DMS 273 treated with DMSO at 0.1 percent for 48 hours (cell line): Measurements from ENCODE around the gene GPC6.

Source experiments
- DNase-seq: peaks from one replicate; lab custom pipeline; 2025; lab: John Stamatoyannopoulos, UW

GPC6 gene

GRCh38 chr13:93775507-93776108 lies 549.0 kb downstream of the GPC6 start:
- DNase-seq, result no peak

- no peak for DNase-seq
Measured at GRCh38 chr13:93776936-93777335, 550.3 kb downstream of the GPC6 start.

- DNase-seq, result no peak
Measured at GRCh38 chr13:93777504-93777903, 550.9 kb downstream of the GPC6 start.

- DNase-seq, result no peak
Measured at GRCh38 chr13:93778548-93778947, 551.9 kb downstream of the GPC6 start.

- no peak for DNase-seq
Measured at GRCh38 chr13:93784191-93784590, 557.6 kb downstream of the GPC6 start.

GRCh38 chr13:93786846-93787489 lies 560.4 kb downstream of the GPC6 start:
- DNase-seq, result no peak

GRCh38 chr13:93788456-93788855 lies 561.8 kb downstream of the GPC6 start:
- no peak for DNase-seq

GRCh38 chr13:93789058-93789457 lies 562.5 kb downstream of the GPC6 start:
- DNase-seq, result no peak

- no peak for DNase-seq
Measured at GRCh38 chr13:93794197-93794885, 567.7 kb downstream of the GPC6 start.

- DNase-seq, result no peak
Measured at GRCh38 chr13:93797463-93797862, 570.9 kb downstream of the GPC6 start.

- DNase-seq, result no peak
Measured at GRCh38 chr13:93800342-93800741, 573.7 kb downstream of the GPC6 start.

- DNase-seq, result no peak
Measured at GRCh38 chr13:93805736-93806135, 579.1 kb downstream of the GPC6 start.

GRCh38 chr13:93806861-93807260 lies 580.3 kb downstream of the GPC6 start:
- no peak for DNase-seq

GRCh38 chr13:93810264-93810663 lies 583.7 kb downstream of the GPC6 start:
- no peak for DNase-seq

GRCh38 chr13:93811071-93811737 lies 584.6 kb downstream of the GPC6 start:
- no peak for DNase-seq

GRCh38 chr13:93811738-93812112 lies 585.1 kb downstream of the GPC6 start:
- no peak for DNase-seq

GRCh38 chr13:93814658-93815057 lies 588.1 kb downstream of the GPC6 start:
- no peak for DNase-seq

GRCh38 chr13:93818345-93818744 lies 591.7 kb downstream of the GPC6 start:
- no peak for DNase-seq

GRCh38 chr13:93819331-93819890 lies 592.8 kb downstream of the GPC6 start:
- DNase-seq, result no peak

GRCh38 chr13:93824286-93824685 lies 597.7 kb downstream of the GPC6 start:
- DNase-seq, result no peak

GRCh38 chr13:93834051-93834450 lies 607.4 kb downstream of the GPC6 start:
- DNase-seq, result no peak

GRCh38 chr13:93843082-93843481 lies 616.5 kb downstream of the GPC6 start:
- no peak for DNase-seq

- DNase-seq, result no peak
Measured at GRCh38 chr13:93847162-93847561, 620.6 kb downstream of the GPC6 start.
